GM13977 (cell line): ENCODE data around the gene NELL1.

Source experiments
- DNase-seq: peaks from one replicate; pipeline ENCODE4 v3.0.0; 2012; ENCODE audit warnings: low spot score
- CTCF ChIP-seq: IDR thresholded peaks from 2 replicates; pipeline ENCODE4 v1.5.1; 2012; ENCODE audit warnings: mild to moderate bottlenecking, control low read depth; ENCODE audit not compliant: insufficient read depth; ENCODE audit errors: extremely low read depth, missing control alignments
- in situ Hi-C: fragments of 300-500 bp; cut with MboI; formaldehyde crosslinking; loops from one replicate; pipeline ENCODE4 v1.12.0; 2022; ENCODE audit warnings: low sequenced_read_pairs, low pct_unique_long_range_greater_than_20kb, mixed read lengths, inconsistent platforms; ENCODE audit not compliant: unreplicated experiment

Gene NELL1

GRCh38 chr11:21560466-21560975 is 891.1 kb downstream of the NELL1 start:
- DNase-seq, result no peak
- in situ Hi-C loops, result no loop called here
- TF ChIP-seq CTCF, result no peak

- in situ Hi-C loops, result no loop called here
- DNase-seq, result no peak
- no peak for TF ChIP-seq CTCF
Measured at GRCh38 chr11:21561581-21561980, 892.2 kb downstream of the NELL1 start.

GRCh38 chr11:21564095-21564494 is 894.7 kb downstream of the NELL1 start:
- in situ Hi-C loops, result no loop called here
- DNase-seq, result no peak
- no peak for TF ChIP-seq CTCF

GRCh38 chr11:21564833-21565682 is 895.7 kb downstream of the NELL1 start:
- DNase-seq, result no peak
- no peak for TF ChIP-seq CTCF
- in situ Hi-C loops, result no loop called here

- no peak for TF ChIP-seq CTCF
- DNase-seq, result no peak
- in situ Hi-C loops, result no loop called here
Measured at GRCh38 chr11:21566521-21567117, 897.2 kb downstream of the NELL1 start.

GRCh38 chr11:21567645-21568290 is 898.4 kb downstream of the NELL1 start:
- DNase-seq, result no peak
- no peak for TF ChIP-seq CTCF
- in situ Hi-C loops, result no loop called here
